WTC11 (cell line): ENCODE results near the gene RPL18A. TPM values are rescaled to one million over a fixed set of nuclear protein-coding genes. Genes with fewer than 3 reads are reported as not detected.
A peak's percentile ranks its signal among the peaks of the same experiment; 100 is the strongest.

Source experiments
- CREB1 ChIP-seq: sonication (generic); formaldehyde crosslinking; IDR thresholded peaks from 2 replicates; pipeline ENCODE4 v1.8.0; 2023; ENCODE audit warnings: mild to moderate bottlenecking, missing genetic modification reagents
- FOXP1 ChIP-seq: sonication (generic); formaldehyde crosslinking; IDR thresholded peaks from 2 replicates; pipeline ENCODE4 v1.8.0; 2022; ENCODE audit warnings: missing genetic modification reagents, mild to moderate bottlenecking, moderate library complexity, borderline replicate concordance
- GABPB1 ChIP-seq: sonication (generic); formaldehyde crosslinking; IDR thresholded peaks from 2 replicates; pipeline ENCODE4 v1.8.1; 2023; ENCODE audit warnings: mild to moderate bottlenecking, missing genetic modification reagents
- GRHL2 ChIP-seq: fragments of 250-450 bp; sonication (Bioruptor Pico); IDR thresholded peaks from 2 replicates; pipeline ENCODE4 v1.8.0; 2022; ENCODE audit warnings: mild to moderate bottlenecking, moderate library complexity; ENCODE audit not compliant: insufficient replicate concordance, severe bottlenecking
- GTF2I ChIP-seq: fragments of 250-450 bp; sonication (Bioruptor Pico); conservative IDR thresholded peaks from 2 replicates; pipeline ENCODE4 v1.4.0; 2021; ENCODE audit warnings: mild to moderate bottlenecking
- JUN ChIP-seq: sonication (generic); formaldehyde crosslinking; IDR thresholded peaks from 2 replicates; pipeline ENCODE4 v1.8.0; 2023; ENCODE audit warnings: mild to moderate bottlenecking, missing genetic modification reagents
- MXD4 ChIP-seq: fragments of 250-450 bp; sonication (Bioruptor Pico); IDR thresholded peaks from 2 replicates; pipeline ENCODE4 v1.8.0; 2021; ENCODE audit warnings: mild to moderate bottlenecking, moderate library complexity, borderline replicate concordance
- NFYB ChIP-seq: sonication (generic); formaldehyde crosslinking; conservative IDR thresholded peaks from 2 replicates; pipeline ENCODE4 v1.8.0; 2022; ENCODE audit warnings: low read depth, missing genetic modification reagents
- NR1H2 ChIP-seq: sonication (generic); formaldehyde crosslinking; IDR thresholded peaks from 2 replicates; pipeline ENCODE4 v1.9.0; 2021; ENCODE audit warnings: mild to moderate bottlenecking, moderate library complexity, missing genetic modification reagents
- PRRX2 ChIP-seq: fragments of 250-450 bp; sonication (Bioruptor Pico); IDR thresholded peaks from 2 replicates; pipeline ENCODE4 v1.8.0; 2021; ENCODE audit warnings: mild to moderate bottlenecking
- SMAD4 ChIP-seq: sonication (generic); formaldehyde crosslinking; IDR thresholded peaks from 2 replicates; pipeline ENCODE4 v1.8.0; 2022; ENCODE audit warnings: mild to moderate bottlenecking, missing genetic modification reagents
- TEAD4 ChIP-seq: sonication (generic); formaldehyde crosslinking; IDR thresholded peaks from 2 replicates; pipeline ENCODE4 v1.8.0; 2022; ENCODE audit warnings: mild to moderate bottlenecking, missing genetic modification reagents
- ZBTB21 ChIP-seq: sonication (generic); formaldehyde crosslinking; IDR thresholded peaks from 2 replicates; pipeline ENCODE4 v1.8.1; 2023; ENCODE audit warnings: mild to moderate bottlenecking, missing genetic modification reagents, borderline replicate concordance
- ZNF263 ChIP-seq: sonication (generic); formaldehyde crosslinking; IDR thresholded peaks from 2 replicates; pipeline ENCODE4 v1.8.1; 2022; ENCODE audit warnings: low read depth, mild to moderate bottlenecking, moderate library complexity, missing genetic modification reagents
- total RNA-seq: library from RNA; stranded (reverse); gene quantifications from 3 replicates; pipeline ENCODE4 v1.2.3, GENCODE V29; 2021
- TF ChIP-seq, protein P1 (sequence below): sonication (generic); formaldehyde crosslinking; IDR thresholded peaks from 2 replicates; pipeline ENCODE4 v1.8.0; 2022; ENCODE audit warnings: mild to moderate bottlenecking, missing genetic modification reagents
- TF ChIP-seq, protein P2 (sequence below): fragments of 250-450 bp; sonication (Bioruptor Pico); IDR thresholded peaks from 2 replicates; pipeline ENCODE4 v1.9.0; 2021; ENCODE audit warnings: mild to moderate bottlenecking
- TF ChIP-seq, protein P3 (sequence below): sonication (generic); formaldehyde crosslinking; IDR thresholded peaks from 2 replicates; pipeline ENCODE4 v1.8.1; 2022; ENCODE audit warnings: low read depth, missing genetic modification reagents, borderline replicate concordance
- TF ChIP-seq, protein P4 (sequence below): sonication (generic); formaldehyde crosslinking; IDR thresholded peaks from 2 replicates; pipeline ENCODE4 v1.8.0; 2022; ENCODE audit warnings: missing genetic modification reagents
- TF ChIP-seq, protein P5 (sequence below): fragments of 250-450 bp; sonication (Bioruptor Pico); IDR thresholded peaks from 2 replicates; pipeline ENCODE4 v2.1.2; 2022; ENCODE audit warnings: mild to moderate bottlenecking, moderate library complexity
- TF ChIP-seq, protein P6 (sequence below): sonication (generic); formaldehyde crosslinking; IDR thresholded peaks from 2 replicates; pipeline ENCODE4 v1.8.0; 2023; ENCODE audit warnings: mild to moderate bottlenecking, missing genetic modification reagents
- TF ChIP-seq, protein P7 (sequence below): fragments of 250-450 bp; sonication (Bioruptor Pico); IDR thresholded peaks from 2 replicates; pipeline ENCODE4 v1.9.0; 2021; ENCODE audit warnings: mild to moderate bottlenecking, borderline replicate concordance

Gene RPL18A
- total RNA-seq, 1 experiment from 2014 or later = 2,950 TPM

DNA sequence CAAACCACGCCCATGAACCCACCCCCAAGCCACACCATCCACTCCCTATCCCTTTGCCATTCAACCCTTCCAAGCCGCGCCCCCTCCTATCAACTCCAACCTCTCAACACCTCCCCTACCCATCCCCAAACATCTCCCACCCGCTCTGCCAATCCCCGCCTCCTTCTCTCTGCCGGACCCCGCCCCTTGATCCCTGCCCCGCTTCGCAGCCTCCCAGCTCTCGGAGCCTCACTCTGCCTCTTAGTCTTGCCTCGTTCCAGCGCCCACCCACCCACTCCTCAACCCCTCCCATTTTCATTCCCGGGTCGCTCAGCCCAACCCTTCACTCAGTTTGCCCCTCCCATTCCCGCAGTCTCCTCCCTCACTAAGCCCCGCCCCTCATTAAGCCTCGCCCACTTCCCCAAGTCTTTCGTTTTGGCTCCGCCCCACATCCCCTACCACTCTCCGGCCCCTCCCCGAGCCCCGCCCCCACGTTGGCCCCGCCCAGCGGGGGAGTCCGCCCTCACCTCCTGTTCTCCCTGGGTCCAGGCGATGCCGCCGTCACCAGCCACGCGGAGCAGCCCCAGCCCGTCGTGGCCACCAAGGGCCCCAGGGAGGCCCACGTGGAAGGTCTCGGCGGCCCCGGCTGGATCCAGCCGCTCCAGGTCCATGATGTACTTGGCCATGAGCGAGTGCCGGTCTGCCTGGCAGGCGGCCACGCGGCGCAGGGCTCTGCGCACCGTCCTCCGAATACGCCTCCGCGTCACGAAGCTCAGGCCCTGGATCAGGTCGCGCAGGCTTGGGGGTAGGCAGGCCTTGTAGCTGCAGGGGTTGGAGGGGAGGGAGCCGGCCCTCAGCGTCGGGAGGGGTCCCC, 17.7 kb upstream of the RPL18A start (continued):
- TF ChIP-seq, protein P1, sequence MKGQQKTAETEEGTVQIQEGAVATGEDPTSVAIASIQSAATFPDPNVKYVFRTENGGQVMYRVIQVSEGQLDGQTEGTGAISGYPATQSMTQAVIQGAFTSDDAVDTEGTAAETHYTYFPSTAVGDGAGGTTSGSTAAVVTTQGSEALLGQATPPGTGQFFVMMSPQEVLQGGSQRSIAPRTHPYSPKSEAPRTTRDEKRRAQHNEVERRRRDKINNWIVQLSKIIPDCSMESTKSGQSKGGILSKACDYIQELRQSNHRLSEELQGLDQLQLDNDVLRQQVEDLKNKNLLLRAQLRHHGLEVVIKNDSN (CRISPR knock-in tag) = 0 out of 2 replicates have a peak, but pooled peaks have one; percentile 9
- TF ChIP-seq ZBTB21 (CRISPR knock-in tag) (peak; percentile 51; the same call in 1 of the 2 replicates), FOXP1 (CRISPR knock-in tag) (peak; percentile 77), MXD4 (CRISPR knock-in tag) (no peak), CREB1 (peak; percentile 77), PRRX2 (CRISPR knock-in tag) (no peak), JUN (CRISPR knock-in tag) (no peak), GABPB1 (CRISPR knock-in tag) (no peak), NFYB (CRISPR knock-in tag) (no peak), TEAD4 (CRISPR knock-in tag) (no peak), GTF2I (CRISPR knock-in tag) (no peak), ZNF263 (CRISPR knock-in tag) (no peak), GRHL2 (CRISPR knock-in tag) (no peak), SMAD4 (CRISPR knock-in tag) (no peak), NR1H2 (CRISPR knock-in tag) (no peak)
- TF ChIP-seq, protein P2, sequence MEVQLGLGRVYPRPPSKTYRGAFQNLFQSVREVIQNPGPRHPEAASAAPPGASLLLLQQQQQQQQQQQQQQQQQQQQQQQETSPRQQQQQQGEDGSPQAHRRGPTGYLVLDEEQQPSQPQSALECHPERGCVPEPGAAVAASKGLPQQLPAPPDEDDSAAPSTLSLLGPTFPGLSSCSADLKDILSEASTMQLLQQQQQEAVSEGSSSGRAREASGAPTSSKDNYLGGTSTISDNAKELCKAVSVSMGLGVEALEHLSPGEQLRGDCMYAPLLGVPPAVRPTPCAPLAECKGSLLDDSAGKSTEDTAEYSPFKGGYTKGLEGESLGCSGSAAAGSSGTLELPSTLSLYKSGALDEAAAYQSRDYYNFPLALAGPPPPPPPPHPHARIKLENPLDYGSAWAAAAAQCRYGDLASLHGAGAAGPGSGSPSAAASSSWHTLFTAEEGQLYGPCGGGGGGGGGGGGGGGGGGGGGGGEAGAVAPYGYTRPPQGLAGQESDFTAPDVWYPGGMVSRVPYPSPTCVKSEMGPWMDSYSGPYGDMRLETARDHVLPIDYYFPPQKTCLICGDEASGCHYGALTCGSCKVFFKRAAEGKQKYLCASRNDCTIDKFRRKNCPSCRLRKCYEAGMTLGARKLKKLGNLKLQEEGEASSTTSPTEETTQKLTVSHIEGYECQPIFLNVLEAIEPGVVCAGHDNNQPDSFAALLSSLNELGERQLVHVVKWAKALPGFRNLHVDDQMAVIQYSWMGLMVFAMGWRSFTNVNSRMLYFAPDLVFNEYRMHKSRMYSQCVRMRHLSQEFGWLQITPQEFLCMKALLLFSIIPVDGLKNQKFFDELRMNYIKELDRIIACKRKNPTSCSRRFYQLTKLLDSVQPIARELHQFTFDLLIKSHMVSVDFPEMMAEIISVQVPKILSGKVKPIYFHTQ (CRISPR knock-in tag) = no peak
- TF ChIP-seq, protein P3, sequence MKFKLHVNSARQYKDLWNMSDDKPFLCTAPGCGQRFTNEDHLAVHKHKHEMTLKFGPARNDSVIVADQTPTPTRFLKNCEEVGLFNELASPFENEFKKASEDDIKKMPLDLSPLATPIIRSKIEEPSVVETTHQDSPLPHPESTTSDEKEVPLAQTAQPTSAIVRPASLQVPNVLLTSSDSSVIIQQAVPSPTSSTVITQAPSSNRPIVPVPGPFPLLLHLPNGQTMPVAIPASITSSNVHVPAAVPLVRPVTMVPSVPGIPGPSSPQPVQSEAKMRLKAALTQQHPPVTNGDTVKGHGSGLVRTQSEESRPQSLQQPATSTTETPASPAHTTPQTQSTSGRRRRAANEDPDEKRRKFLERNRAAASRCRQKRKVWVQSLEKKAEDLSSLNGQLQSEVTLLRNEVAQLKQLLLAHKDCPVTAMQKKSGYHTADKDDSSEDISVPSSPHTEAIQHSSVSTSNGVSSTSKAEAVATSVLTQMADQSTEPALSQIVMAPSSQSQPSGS = no peak
- TF ChIP-seq, protein P4, sequence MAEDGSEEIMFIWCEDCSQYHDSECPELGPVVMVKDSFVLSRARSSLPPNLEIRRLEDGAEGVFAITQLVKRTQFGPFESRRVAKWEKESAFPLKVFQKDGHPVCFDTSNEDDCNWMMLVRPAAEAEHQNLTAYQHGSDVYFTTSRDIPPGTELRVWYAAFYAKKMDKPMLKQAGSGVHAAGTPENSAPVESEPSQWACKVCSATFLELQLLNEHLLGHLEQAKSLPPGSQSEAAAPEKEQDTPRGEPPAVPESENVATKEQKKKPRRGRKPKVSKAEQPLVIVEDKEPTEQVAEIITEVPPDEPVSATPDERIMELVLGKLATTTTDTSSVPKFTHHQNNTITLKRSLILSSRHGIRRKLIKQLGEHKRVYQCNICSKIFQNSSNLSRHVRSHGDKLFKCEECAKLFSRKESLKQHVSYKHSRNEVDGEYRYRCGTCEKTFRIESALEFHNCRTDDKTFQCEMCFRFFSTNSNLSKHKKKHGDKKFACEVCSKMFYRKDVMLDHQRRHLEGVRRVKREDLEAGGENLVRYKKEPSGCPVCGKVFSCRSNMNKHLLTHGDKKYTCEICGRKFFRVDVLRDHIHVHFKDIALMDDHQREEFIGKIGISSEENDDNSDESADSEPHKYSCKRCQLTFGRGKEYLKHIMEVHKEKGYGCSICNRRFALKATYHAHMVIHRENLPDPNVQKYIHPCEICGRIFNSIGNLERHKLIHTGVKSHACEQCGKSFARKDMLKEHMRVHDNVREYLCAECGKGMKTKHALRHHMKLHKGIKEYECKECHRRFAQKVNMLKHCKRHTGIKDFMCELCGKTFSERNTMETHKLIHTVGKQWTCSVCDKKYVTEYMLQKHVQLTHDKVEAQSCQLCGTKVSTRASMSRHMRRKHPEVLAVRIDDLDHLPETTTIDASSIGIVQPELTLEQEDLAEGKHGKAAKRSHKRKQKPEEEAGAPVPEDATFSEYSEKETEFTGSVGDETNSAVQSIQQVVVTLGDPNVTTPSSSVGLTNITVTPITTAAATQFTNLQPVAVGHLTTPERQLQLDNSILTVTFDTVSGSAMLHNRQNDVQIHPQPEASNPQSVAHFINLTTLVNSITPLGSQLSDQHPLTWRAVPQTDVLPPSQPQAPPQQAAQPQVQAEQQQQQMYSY (CRISPR knock-in tag) = 0 out of 2 replicates have a peak, but pooled peaks have one; percentile 30
- TF ChIP-seq, protein P5, sequence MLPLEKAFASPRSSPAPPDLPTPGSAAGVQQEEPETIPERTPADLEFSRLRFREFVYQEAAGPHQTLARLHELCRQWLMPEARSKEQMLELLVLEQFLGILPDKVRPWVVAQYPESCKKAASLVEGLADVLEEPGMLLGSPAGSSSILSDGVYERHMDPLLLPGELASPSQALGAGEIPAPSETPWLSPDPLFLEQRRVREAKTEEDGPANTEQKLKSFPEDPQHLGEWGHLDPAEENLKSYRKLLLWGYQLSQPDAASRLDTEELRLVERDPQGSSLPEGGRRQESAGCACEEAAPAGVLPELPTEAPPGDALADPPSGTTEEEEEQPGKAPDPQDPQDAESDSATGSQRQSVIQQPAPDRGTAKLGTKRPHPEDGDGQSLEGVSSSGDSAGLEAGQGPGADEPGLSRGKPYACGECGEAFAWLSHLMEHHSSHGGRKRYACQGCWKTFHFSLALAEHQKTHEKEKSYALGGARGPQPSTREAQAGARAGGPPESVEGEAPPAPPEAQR (CRISPR knock-in tag) = no peak
- TF ChIP-seq, protein P6, sequence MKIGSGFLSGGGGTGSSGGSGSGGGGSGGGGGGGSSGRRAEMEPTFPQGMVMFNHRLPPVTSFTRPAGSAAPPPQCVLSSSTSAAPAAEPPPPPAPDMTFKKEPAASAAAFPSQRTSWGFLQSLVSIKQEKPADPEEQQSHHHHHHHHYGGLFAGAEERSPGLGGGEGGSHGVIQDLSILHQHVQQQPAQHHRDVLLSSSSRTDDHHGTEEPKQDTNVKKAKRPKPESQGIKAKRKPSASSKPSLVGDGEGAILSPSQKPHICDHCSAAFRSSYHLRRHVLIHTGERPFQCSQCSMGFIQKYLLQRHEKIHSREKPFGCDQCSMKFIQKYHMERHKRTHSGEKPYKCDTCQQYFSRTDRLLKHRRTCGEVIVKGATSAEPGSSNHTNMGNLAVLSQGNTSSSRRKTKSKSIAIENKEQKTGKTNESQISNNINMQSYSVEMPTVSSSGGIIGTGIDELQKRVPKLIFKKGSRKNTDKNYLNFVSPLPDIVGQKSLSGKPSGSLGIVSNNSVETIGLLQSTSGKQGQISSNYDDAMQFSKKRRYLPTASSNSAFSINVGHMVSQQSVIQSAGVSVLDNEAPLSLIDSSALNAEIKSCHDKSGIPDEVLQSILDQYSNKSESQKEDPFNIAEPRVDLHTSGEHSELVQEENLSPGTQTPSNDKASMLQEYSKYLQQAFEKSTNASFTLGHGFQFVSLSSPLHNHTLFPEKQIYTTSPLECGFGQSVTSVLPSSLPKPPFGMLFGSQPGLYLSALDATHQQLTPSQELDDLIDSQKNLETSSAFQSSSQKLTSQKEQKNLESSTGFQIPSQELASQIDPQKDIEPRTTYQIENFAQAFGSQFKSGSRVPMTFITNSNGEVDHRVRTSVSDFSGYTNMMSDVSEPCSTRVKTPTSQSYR = no peak
- TF ChIP-seq, protein P7, sequence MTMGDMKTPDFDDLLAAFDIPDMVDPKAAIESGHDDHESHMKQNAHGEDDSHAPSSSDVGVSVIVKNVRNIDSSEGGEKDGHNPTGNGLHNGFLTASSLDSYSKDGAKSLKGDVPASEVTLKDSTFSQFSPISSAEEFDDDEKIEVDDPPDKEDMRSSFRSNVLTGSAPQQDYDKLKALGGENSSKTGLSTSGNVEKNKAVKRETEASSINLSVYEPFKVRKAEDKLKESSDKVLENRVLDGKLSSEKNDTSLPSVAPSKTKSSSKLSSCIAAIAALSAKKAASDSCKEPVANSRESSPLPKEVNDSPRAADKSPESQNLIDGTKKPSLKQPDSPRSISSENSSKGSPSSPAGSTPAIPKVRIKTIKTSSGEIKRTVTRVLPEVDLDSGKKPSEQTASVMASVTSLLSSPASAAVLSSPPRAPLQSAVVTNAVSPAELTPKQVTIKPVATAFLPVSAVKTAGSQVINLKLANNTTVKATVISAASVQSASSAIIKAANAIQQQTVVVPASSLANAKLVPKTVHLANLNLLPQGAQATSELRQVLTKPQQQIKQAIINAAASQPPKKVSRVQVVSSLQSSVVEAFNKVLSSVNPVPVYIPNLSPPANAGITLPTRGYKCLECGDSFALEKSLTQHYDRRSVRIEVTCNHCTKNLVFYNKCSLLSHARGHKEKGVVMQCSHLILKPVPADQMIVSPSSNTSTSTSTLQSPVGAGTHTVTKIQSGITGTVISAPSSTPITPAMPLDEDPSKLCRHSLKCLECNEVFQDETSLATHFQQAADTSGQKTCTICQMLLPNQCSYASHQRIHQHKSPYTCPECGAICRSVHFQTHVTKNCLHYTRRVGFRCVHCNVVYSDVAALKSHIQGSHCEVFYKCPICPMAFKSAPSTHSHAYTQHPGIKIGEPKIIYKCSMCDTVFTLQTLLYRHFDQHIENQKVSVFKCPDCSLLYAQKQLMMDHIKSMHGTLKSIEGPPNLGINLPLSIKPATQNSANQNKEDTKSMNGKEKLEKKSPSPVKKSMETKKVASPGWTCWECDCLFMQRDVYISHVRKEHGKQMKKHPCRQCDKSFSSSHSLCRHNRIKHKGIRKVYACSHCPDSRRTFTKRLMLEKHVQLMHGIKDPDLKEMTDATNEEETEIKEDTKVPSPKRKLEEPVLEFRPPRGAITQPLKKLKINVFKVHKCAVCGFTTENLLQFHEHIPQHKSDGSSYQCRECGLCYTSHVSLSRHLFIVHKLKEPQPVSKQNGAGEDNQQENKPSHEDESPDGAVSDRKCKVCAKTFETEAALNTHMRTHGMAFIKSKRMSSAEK (CRISPR knock-in tag) = no peak
